ENCODE results near the gene WDR5. TPM values are rescaled to one million over a fixed set of nuclear protein-coding genes. Genes with fewer than 3 reads are reported as not detected.

Gene WDR5
- total RNA-seq, 1 donor: 19.9 TPM

DNA sequence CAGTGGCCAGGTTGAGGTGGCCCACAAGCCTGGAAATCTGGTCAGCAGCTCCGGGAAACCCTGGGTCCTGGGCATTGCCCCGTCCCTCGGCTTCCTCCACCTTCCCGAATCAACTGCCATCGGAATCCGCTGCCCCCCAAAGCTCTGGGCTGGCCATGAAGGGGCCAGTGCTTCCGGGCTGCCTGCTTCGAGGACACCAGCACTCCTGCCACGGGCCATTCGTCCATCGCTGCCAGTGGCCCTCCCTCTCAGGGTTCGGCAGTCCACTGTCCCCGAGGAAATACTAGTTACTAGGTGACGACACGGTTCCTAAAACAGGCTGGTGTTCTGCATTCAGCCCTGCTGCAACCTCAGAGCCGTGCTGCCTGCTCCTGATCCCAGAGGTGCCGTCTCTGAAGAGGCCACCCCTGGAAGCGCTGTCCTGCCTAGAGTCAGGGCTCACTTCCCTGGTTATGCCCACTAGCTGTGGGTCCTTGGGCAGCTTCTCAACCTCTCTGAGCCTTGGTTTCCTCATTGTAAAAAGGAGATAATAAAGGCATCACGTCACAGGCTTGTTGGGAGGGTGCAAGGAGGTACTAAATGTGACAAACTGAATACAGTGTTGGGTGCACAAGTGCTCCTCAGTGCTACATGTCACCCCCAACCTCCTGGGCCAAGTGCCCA is 3.5 kb upstream of the WDR5 start:
- TF ChIP-seq, protein P1, sequence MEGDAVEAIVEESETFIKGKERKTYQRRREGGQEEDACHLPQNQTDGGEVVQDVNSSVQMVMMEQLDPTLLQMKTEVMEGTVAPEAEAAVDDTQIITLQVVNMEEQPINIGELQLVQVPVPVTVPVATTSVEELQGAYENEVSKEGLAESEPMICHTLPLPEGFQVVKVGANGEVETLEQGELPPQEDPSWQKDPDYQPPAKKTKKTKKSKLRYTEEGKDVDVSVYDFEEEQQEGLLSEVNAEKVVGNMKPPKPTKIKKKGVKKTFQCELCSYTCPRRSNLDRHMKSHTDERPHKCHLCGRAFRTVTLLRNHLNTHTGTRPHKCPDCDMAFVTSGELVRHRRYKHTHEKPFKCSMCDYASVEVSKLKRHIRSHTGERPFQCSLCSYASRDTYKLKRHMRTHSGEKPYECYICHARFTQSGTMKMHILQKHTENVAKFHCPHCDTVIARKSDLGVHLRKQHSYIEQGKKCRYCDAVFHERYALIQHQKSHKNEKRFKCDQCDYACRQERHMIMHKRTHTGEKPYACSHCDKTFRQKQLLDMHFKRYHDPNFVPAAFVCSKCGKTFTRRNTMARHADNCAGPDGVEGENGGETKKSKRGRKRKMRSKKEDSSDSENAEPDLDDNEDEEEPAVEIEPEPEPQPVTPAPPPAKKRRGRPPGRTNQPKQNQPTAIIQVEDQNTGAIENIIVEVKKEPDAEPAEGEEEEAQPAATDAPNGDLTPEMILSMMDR (IDR thresholded peaks at IDR 0.05; ENCODE audit: insufficient read depth, low read length): no peak
- no peak overlapping the region for H3K4me3 ChIP-seq (ENCODE audit: low read depth, low read length)
- no peak for DNase-seq (ENCODE audit: low read depth)

DNA sequence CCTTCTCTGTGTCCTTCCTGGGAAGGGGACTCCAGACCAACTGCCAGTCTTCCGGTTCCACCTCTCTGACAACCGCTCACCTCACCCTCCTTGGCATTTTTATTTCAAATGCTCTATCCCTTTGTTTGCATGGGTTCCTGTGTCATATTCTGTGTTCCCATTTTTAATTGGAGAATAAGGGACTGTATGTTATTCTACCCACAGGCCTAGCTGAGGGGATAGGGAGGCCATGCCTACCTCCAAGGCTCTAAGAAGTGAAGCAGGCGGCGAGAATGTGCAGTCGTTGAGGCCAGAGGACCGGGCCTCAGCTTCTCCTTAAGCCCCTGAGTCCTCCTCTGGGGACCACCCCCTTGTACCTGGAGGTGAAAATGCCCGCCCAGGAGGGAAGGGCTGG is 936 bp upstream of the WDR5 start:
- peak; percentile 23 for DNase-seq (ENCODE audit: low read depth)
- TF ChIP-seq, protein P1 (IDR thresholded peaks at IDR 0.05; ENCODE audit: insufficient read depth, low read length): no peak
- H3K4me3 ChIP-seq (ENCODE audit: low read depth, low read length): peak overlapping the region; percentile 83

DNA sequence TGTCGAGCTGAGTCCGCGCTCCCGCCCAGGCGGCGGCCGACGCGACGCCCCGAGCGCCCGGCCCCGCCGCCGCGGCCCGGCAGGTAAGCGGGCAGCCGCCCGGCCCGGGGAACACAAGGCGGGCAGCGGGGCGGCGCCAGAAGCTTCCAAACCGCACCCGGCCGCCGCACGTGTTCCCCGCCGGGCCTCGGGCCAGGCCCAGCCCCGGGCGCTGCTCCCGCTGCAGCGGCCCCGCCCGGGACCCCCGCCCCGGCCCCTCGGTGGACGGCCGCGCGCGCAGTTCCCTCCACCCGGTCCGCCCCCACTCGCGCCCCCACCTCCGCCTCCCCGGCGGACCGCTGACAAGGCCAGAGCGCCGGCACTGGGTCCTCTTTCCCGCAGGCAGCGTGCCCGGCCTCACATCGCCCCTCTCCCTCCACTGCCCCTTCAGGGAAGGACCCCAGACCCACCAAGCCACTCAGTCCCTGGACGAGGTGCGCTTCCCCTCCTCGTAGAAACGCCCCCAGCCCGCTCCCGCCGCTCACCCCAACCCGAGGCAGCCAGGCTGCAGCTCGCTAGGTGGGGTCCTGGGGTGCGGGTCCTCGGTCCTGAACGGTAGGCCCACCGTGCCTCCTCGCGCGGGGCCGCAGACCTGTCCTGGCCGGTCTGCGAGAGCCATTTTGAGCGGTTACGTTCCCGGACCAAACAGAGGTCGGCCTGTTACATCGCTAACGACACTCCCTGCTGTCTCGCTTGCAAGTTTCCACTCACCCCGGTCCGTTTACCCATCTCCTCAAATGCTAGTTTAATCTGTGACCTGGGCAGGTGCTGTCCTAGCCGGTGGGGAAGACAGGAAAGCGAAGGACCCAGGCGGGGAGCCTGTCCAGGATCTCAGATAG is 475 bp downstream of the WDR5 start:
- DNase-seq (ENCODE audit: low read depth): peak; percentile 26
- H3K4me3 ChIP-seq (ENCODE audit: low read depth, low read length): peak overlapping the region; percentile 93
- TF ChIP-seq, protein P1 (IDR thresholded peaks at IDR 0.05; ENCODE audit: insufficient read depth, low read length): no peak

DNA sequence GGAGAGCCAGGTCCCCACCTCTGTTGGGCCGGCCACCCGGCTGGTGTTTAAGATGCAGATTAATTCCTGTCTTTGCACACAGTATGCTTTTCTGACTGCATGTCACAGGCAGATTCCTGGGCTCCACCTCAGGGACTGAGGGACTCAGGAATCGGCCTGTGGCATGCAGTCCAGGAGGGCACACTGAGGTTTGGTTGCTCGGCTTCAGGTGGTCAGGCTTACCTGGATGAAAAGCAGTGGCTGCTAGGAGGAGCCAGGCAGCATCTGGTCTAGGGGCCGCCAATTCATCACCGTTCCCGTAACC is 1.1 kb downstream of the WDR5 start:
- TF ChIP-seq, protein P1 (IDR thresholded peaks at IDR 0.05; ENCODE audit: insufficient read depth, low read length): no peak
- no peak for DNase-seq (ENCODE audit: low read depth)
- peak overlapping the region; percentile 93 for H3K4me3 ChIP-seq (ENCODE audit: low read depth, low read length)

DNA sequence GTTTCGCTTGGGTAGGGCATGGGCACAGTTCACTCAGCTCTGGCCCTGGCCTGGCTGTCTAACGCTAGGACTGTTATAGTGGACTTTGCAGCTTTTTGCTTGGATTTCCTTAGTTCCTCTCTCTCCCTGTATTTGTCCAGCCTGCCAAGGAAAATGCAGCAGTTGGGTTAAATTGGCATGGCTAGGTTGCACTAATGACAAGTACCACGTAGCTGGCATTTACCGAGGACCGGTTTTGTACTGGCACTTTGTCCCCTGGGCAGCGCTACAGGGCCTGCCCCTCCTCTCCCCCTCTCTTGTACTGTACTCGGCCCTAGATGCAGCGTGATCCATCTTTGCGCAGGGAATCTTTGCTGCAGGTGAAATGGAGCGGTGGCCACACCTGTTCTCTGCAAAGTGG is 2.4 kb downstream of the WDR5 start:
- DNase-seq (ENCODE audit: low read depth): no peak
- peak overlapping the region; percentile 37 for H3K4me3 ChIP-seq (ENCODE audit: low read depth, low read length)
- TF ChIP-seq, protein P1 (IDR thresholded peaks at IDR 0.05; ENCODE audit: insufficient read depth, low read length): no peak

DNA sequence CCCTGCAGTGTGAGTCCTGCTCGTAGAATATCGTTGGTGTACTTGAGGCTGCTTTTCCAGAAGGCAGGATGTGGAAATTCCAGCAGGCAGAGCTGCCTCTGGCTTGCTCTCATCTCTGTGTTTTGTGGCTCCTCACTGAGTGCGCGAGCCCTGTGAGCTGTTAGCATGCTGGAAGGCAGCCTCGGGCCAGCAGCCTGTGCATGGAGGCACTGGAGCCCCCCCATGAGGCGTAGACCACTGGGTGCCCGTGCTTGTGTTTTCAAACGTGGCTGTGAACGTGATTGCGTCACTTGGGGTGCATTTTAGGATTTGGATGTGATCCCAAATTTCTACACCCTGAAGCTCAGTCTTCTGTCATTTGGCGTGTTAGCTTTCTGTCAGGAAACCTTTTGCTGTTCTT is 3.2 kb downstream of the WDR5 start:
- peak; percentile 58 for DNase-seq (ENCODE audit: low read depth)
- TF ChIP-seq, protein P1 (IDR thresholded peaks at IDR 0.05; ENCODE audit: insufficient read depth, low read length): no peak
- H3K4me3 ChIP-seq (ENCODE audit: low read depth, low read length): peak overlapping the region; percentile 37

All from fibroblast of the aortic adventitia (primary cell).